Astrocyte (in vitro differentiated cells and primary cell): ENCODE measurements around the gene HMCN1. TPM values are rescaled to one million over a fixed set of nuclear protein-coding genes. Genes with fewer than 3 reads are reported as not detected.

Experiments
- DNase-seq: peaks from one replicate; pipeline ENCODE4 v3.0.0-alpha.2; 2010; ENCODE audit warnings: low read depth
- FAIRE-seq: peaks from 2 replicates; lab custom pipeline; 2011; peaks lifted over from hg19 to GRCh38; lab: Jason Lieb, UNC
- H2AFZ ChIP-seq: 2 replicates; pipeline ENCODE4 v1.6.0; 2012; ENCODE audit warnings: low read depth, low read length, inconsistent platforms
- H3K27ac ChIP-seq: 2 replicates; pipeline ENCODE4 v1.5.1; 2011; ENCODE audit warnings: low read depth, low read length, inconsistent platforms
- H3K27me3 ChIP-seq: 2 replicates; pipeline ENCODE4 v1.6.0; 2011; ENCODE audit warnings: low read length, inconsistent platforms; ENCODE audit not compliant: insufficient read depth
- H3K36me3 ChIP-seq: 2 replicates; pipeline ENCODE4 v1.5.1; 2011; ENCODE audit warnings: low read length, inconsistent platforms; ENCODE audit not compliant: insufficient read depth
- H3K4me1 ChIP-seq: 2 replicates; pipeline ENCODE4 v1.5.1; 2011; ENCODE audit warnings: low read length, inconsistent platforms; ENCODE audit not compliant: insufficient read depth
- H3K4me2 ChIP-seq: 2 replicates; pipeline ENCODE4 v1.6.0; 2012; ENCODE audit warnings: low read length, inconsistent platforms
- H3K4me3 ChIP-seq: 2 replicates; pipeline ENCODE4 v1.5.1; 2011; ENCODE audit warnings: low read depth, mild to moderate bottlenecking, low read length, inconsistent platforms; ENCODE audit not compliant: insufficient read depth
- H3K79me2 ChIP-seq: 2 replicates; pipeline ENCODE4 v1.6.0; 2012; ENCODE audit warnings: mild to moderate bottlenecking, low read length, inconsistent platforms; ENCODE audit not compliant: insufficient read depth
- H3K9ac ChIP-seq: 2 replicates; pipeline ENCODE4 v1.6.0; 2012; ENCODE audit warnings: mild to moderate bottlenecking, low read length, inconsistent platforms
- H3K9me3 ChIP-seq: 2 replicates; pipeline ENCODE4 v1.5.1; 2012; ENCODE audit warnings: low read depth, mild to moderate bottlenecking, low read length, inconsistent platforms; ENCODE audit not compliant: insufficient read depth
- H4K20me1 ChIP-seq: 2 replicates; pipeline ENCODE4 v1.6.0; 2012; ENCODE audit warnings: low read length, inconsistent platforms; ENCODE audit not compliant: insufficient read depth
- H3K27ac Mint-ChIP-seq: one replicate; pipeline ENCODE4 v1.8.0; 2021; ENCODE audit warnings: mild to moderate bottlenecking, mixed read lengths; ENCODE audit not compliant: unreplicated experiment
- H3K27me3 Mint-ChIP-seq: one replicate; pipeline ENCODE4 v1.8.0; 2021; ENCODE audit warnings: low read depth, mixed read lengths; ENCODE audit not compliant: unreplicated experiment
- H3K36me3 Mint-ChIP-seq: one replicate; pipeline ENCODE4 v1.8.0; 2021; ENCODE audit warnings: low read depth, mixed read lengths; ENCODE audit not compliant: unreplicated experiment
- H3K4me1 Mint-ChIP-seq: one replicate; pipeline ENCODE4 v1.8.0; 2021; ENCODE audit warnings: low read depth, mixed read lengths; ENCODE audit not compliant: unreplicated experiment
- H3K4me3 Mint-ChIP-seq: one replicate; pipeline ENCODE4 v1.8.0; 2021; ENCODE audit warnings: mild to moderate bottlenecking, moderate library complexity, mixed read lengths; ENCODE audit not compliant: unreplicated experiment
- H3K9me3 Mint-ChIP-seq: one replicate; pipeline ENCODE4 v1.8.0; 2021; ENCODE audit warnings: mild to moderate bottlenecking, mixed read lengths; ENCODE audit not compliant: unreplicated experiment
- EZH2 ChIP-seq: IDR thresholded peaks from 2 replicates; pipeline ENCODE4 v1.6.1; 2012; ENCODE audit warnings: mild to moderate bottlenecking, low read length, inconsistent platforms; ENCODE audit not compliant: insufficient read depth
- total RNA-seq: library from RNA; stranded (reverse); gene quantifications from 2 replicates; pipeline ENCODE4 v1.2.1, GENCODE V29; 2021
- TF ChIP-seq, protein P1 (sequence below): IDR thresholded peaks from 2 replicates; pipeline ENCODE4 v1.5.1; 2011; ENCODE audit warnings: low read depth, mild to moderate bottlenecking, inconsistent platforms, low read length, moderate library complexity; ENCODE audit not compliant: insufficient read depth

HMCN1 gene
- total RNA-seq, 1 donor from 2014 or later: 19.7 TPM

DNA sequence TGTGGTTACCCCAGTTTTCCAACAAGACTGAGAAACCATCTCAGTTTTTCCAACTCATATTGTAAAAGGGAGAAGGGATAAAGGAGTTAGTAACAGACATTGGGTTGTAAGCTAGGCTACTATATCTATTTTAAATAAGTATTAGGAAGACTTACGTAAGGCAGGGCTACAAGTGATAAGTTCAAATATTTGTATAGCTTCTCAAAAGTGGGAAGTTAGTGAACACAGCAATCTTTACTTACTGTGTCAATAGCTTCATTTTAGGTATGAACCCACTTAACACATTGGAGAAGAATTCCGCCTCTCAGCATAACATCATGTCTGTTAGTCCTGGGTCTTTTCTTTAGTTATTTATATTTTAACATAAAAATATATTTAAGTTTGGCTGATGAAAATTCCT lies 320.7 kb downstream of the HMCN1 start:
- Histone ChIP-seq H3K27ac (no peak overlapping the region), H3K79me2 (no peaks in the 10 kb centered on the region), H3K36me3 (no peaks in the 10 kb centered on the region), H3K9ac (no peak overlapping the region), H3K4me3 (no peak overlapping the region), H4K20me1 (no peaks in the 10 kb centered on the region), H2AFZ (no peak overlapping the region), H3K9me3 (no peaks in the 10 kb centered on the region), H3K4me1 (no peaks in the 10 kb centered on the region), H3K27me3 (no peaks in the 10 kb centered on the region), H3K4me2 (no peak overlapping the region)
- FAIRE-seq (no peak), DNase-seq (no peak)
- no peak overlapping the region for H3K4me3 Mint-ChIP-seq
- TF ChIP-seq, protein P1, sequence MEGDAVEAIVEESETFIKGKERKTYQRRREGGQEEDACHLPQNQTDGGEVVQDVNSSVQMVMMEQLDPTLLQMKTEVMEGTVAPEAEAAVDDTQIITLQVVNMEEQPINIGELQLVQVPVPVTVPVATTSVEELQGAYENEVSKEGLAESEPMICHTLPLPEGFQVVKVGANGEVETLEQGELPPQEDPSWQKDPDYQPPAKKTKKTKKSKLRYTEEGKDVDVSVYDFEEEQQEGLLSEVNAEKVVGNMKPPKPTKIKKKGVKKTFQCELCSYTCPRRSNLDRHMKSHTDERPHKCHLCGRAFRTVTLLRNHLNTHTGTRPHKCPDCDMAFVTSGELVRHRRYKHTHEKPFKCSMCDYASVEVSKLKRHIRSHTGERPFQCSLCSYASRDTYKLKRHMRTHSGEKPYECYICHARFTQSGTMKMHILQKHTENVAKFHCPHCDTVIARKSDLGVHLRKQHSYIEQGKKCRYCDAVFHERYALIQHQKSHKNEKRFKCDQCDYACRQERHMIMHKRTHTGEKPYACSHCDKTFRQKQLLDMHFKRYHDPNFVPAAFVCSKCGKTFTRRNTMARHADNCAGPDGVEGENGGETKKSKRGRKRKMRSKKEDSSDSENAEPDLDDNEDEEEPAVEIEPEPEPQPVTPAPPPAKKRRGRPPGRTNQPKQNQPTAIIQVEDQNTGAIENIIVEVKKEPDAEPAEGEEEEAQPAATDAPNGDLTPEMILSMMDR: no peak
- TF ChIP-seq EZH2: no peak
- H3K36me3 Mint-ChIP-seq: no peaks in the 10 kb centered on the region
- no peaks in the 10 kb centered on the region for H3K9me3 Mint-ChIP-seq
- no peaks in the 10 kb centered on the region for H3K27me3 Mint-ChIP-seq
- no peaks in the 10 kb centered on the region for H3K4me1 Mint-ChIP-seq
- no peak overlapping the region for H3K27ac Mint-ChIP-seq

DNA sequence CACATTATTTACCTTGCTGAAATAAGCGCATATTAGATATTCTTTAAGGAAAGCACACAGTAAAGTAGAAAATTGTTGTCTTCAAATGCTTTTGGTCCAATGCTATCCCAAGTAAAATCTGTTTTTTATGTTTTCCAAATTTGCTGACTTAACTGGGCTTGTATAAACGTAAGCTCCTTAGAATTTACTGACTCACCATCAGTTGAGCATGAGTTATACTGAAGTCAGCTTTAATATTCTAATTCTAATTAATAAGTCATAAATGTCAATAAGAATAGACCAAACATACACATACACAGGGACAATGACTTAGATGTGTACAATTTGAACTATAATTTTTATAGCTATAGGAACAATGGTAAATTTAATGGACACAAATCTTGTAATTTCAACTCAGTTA lies 321.7 kb downstream of the HMCN1 start:
- Histone ChIP-seq H2AFZ (no peak overlapping the region), H3K4me3 (no peak overlapping the region), H3K4me1 (no peaks in the 10 kb centered on the region), H3K36me3 (no peaks in the 10 kb centered on the region), H4K20me1 (no peaks in the 10 kb centered on the region), H3K9ac (no peak overlapping the region), H3K27me3 (no peaks in the 10 kb centered on the region), H3K9me3 (no peaks in the 10 kb centered on the region), H3K4me2 (no peak overlapping the region), H3K79me2 (no peaks in the 10 kb centered on the region), H3K27ac (no peak overlapping the region)
- Mint-ChIP-seq H3K27ac (no peak overlapping the region), H3K4me1 (no peaks in the 10 kb centered on the region), H3K9me3 (no peaks in the 10 kb centered on the region), H3K27me3 (no peaks in the 10 kb centered on the region), H3K4me3 (no peak overlapping the region), H3K36me3 (no peaks in the 10 kb centered on the region)
- FAIRE-seq (no peak), DNase-seq (no peak)
- no peak for TF ChIP-seq EZH2
- TF ChIP-seq, protein P1: no peak

DNA sequence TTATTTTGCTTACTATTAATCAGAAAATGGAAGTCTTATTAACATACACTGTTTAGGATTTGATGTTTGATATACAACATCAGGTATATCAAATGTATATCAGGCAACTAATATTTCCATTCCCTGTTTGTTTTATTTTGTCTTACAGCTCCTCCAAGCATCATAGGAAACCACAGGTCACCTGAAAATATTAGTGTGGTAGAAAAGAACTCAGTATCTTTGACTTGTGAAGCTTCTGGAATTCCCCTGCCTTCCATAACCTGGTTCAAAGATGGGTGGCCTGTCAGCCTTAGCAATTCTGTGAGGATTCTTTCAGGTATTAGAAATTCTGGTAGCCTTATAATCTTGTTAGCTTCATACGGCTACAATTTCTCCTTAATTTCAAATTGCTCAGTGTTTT lies 322.9 kb downstream of the HMCN1 start:
- Mint-ChIP-seq H3K27ac (no peak overlapping the region), H3K36me3 (no peaks in the 10 kb centered on the region), H3K27me3 (no peaks in the 10 kb centered on the region), H3K4me3 (no peak overlapping the region), H3K9me3 (no peaks in the 10 kb centered on the region), H3K4me1 (no peaks in the 10 kb centered on the region)
- Histone ChIP-seq H3K79me2 (no peaks in the 10 kb centered on the region), H3K36me3 (no peaks in the 10 kb centered on the region), H3K9me3 (no peaks in the 10 kb centered on the region), H4K20me1 (no peaks in the 10 kb centered on the region), H3K4me1 (no peaks in the 10 kb centered on the region), H3K4me2 (no peak overlapping the region), H3K27me3 (no peaks in the 10 kb centered on the region), H2AFZ (no peak overlapping the region), H3K4me3 (no peak overlapping the region), H3K27ac (no peak overlapping the region), H3K9ac (no peak overlapping the region)
- FAIRE-seq (no peak), DNase-seq (no peak)
- TF ChIP-seq, protein P1: no peak
- TF ChIP-seq EZH2: no peak
